ENCODE results near the gene OS9.
A peak's percentile ranks its signal among the peaks of the same experiment; 100 is the strongest.

OS9 gene

GRCh38 chr12:57734591-57734990 is 40.7 kb downstream of the OS9 start:
- Mint-ChIP-seq H3K27me3 (no peaks in the 10 kb centered on the region), H3K36me3 (ENCODE audit: low read depth) (peaks cover 27% of the 10 kb centered on the region), H3K4me1 (peaks cover 13% of the 10 kb centered on the region), H3K4me3 (no peak overlapping the region), H3K27ac (no peak overlapping the region), H3K9me3 (no peaks in the 10 kb centered on the region)
- DNase-seq (no peak), ATAC-seq (no peak)

GRCh38 chr12:57735198-57735855 is 41.4 kb downstream of the OS9 start:
- ATAC-seq, result no peak
- no peak overlapping the region for H3K27ac Mint-ChIP-seq
- DNase-seq, result no peak
- H3K9me3 Mint-ChIP-seq, result no peaks in the 10 kb centered on the region
- peaks cover 19% of the 10 kb centered on the region for H3K4me1 Mint-ChIP-seq
- H3K27me3 Mint-ChIP-seq, result no peaks in the 10 kb centered on the region
- peaks cover 23% of the 10 kb centered on the region for H3K36me3 Mint-ChIP-seq (ENCODE audit: low read depth)
- no peak overlapping the region for H3K4me3 Mint-ChIP-seq

- DNase-seq (no peak), ATAC-seq (no peak)
- no peaks in the 10 kb centered on the region for H3K27me3 Mint-ChIP-seq
- peak overlapping the region; percentile 0 for H3K27ac Mint-ChIP-seq
- peaks cover 21% of the 10 kb centered on the region for H3K36me3 Mint-ChIP-seq (ENCODE audit: low read depth)
- H3K9me3 Mint-ChIP-seq, result no peaks in the 10 kb centered on the region
- H3K4me3 Mint-ChIP-seq, result no peak overlapping the region
- peaks cover 27% of the 10 kb centered on the region for H3K4me1 Mint-ChIP-seq
These were observed 42.2 kb downstream of the OS9 start for GRCh38 chr12:57735952-57736740.

- DNase-seq, result no peak
- H3K4me1 Mint-ChIP-seq, result peaks cover 31% of the 10 kb centered on the region
- peak overlapping the region; percentile 0 for H3K27ac Mint-ChIP-seq
- H3K4me3 Mint-ChIP-seq, result no peak overlapping the region
- peaks cover 16% of the 10 kb centered on the region for H3K36me3 Mint-ChIP-seq (ENCODE audit: low read depth)
- no peaks in the 10 kb centered on the region for H3K27me3 Mint-ChIP-seq
- ATAC-seq, result no peak
- no peaks in the 10 kb centered on the region for H3K9me3 Mint-ChIP-seq
These were observed 43.0 kb downstream of the OS9 start for GRCh38 chr12:57736741-57737466.

GRCh38 chr12:57737467-57738460 is 43.8 kb downstream of the OS9 start:
- Mint-ChIP-seq H3K27ac (no peak overlapping the region), H3K27me3 (no peaks in the 10 kb centered on the region), H3K4me1 (peaks cover 38% of the 10 kb centered on the region), H3K36me3 (ENCODE audit: low read depth) (peaks cover 11% of the 10 kb centered on the region), H3K4me3 (no peak overlapping the region), H3K9me3 (no peaks in the 10 kb centered on the region)
- ATAC-seq (no peak), DNase-seq (no peak)

- peak within 1 kb of the TSS; percentile 15 for H3K27ac Mint-ChIP-seq
These were observed 44.8 kb downstream of the OS9 start, which contains the start of gene AGAP2 for GRCh38 chr12:57738661-57739237. Gene AGAP2, minus strand, starts transcription at chr12:57738742. Its CDS starts 496 bp downstream, at chr12:57738246.

GRCh38 chr12:57739387-57739786 is 45.5 kb downstream of the OS9 start:
- H3K27me3 Mint-ChIP-seq, result no peaks in the 10 kb centered on the region
- H3K4me3 Mint-ChIP-seq, result peak overlapping the region; percentile 9
- peaks cover 8% of the 10 kb centered on the region for H3K36me3 Mint-ChIP-seq (ENCODE audit: low read depth)
- peak overlapping the region; percentile 15 for H3K27ac Mint-ChIP-seq
- ATAC-seq (no peak), DNase-seq (no peak)
- H3K9me3 Mint-ChIP-seq, result no peaks in the 10 kb centered on the region
- H3K4me1 Mint-ChIP-seq, result peaks cover 45% of the 10 kb centered on the region

More at GRCh38 chr12:57738661-57739237, 44.8 kb downstream of the OS9 start, which contains the start of gene AGAP2:
- Mint-ChIP-seq H3K4me1 (peaks cover 38% of the 10 kb centered on the region), H3K9me3 (no peaks in the 10 kb centered on the region), H3K36me3 (ENCODE audit: low read depth) (peaks cover 10% of the 10 kb centered on the region), H3K27me3 (no peaks in the 10 kb centered on the region), H3K4me3 (peak within 1 kb of the TSS; percentile 9)
- ATAC-seq, result no peak
- no peak for DNase-seq

- Mint-ChIP-seq H3K27me3 (no peaks in the 10 kb centered on the region), H3K27ac (peak overlapping the region; percentile 15), H3K9me3 (no peaks in the 10 kb centered on the region), H3K4me3 (peak overlapping the region; percentile 96), H3K4me1 (peaks cover 50% of the 10 kb centered on the region), H3K36me3 (ENCODE audit: low read depth) (peaks cover 5% of the 10 kb centered on the region)
- ATAC-seq, result no peak
- DNase-seq, result no peak
These were observed 46.1 kb downstream of the OS9 start for GRCh38 chr12:57739914-57740538.

GRCh38 chr12:57740656-57741412 is 46.9 kb downstream of the OS9 start:
- peak overlapping the region; percentile 90 for H3K27ac Mint-ChIP-seq
- peaks cover 8% of the 10 kb centered on the region for H3K36me3 Mint-ChIP-seq (ENCODE audit: low read depth)
- peak; percentile 75 for DNase-seq
- no peaks in the 10 kb centered on the region for H3K27me3 Mint-ChIP-seq
- H3K4me1 Mint-ChIP-seq, result peaks cover 58% of the 10 kb centered on the region
- no peaks in the 10 kb centered on the region for H3K9me3 Mint-ChIP-seq
- ATAC-seq, result peak; percentile 68
- peak overlapping the region; percentile 96 for H3K4me3 Mint-ChIP-seq

- H3K36me3 Mint-ChIP-seq (ENCODE audit: low read depth), result peaks cover 12% of the 10 kb centered on the region
- H3K4me1 Mint-ChIP-seq, result peaks cover 63% of the 10 kb centered on the region
- no peaks in the 10 kb centered on the region for H3K9me3 Mint-ChIP-seq
- no peak for DNase-seq
- peak overlapping the region; percentile 90 for H3K27ac Mint-ChIP-seq
- ATAC-seq, result no peak
- peak overlapping the region; percentile 96 for H3K4me3 Mint-ChIP-seq
- no peaks in the 10 kb centered on the region for H3K27me3 Mint-ChIP-seq
These were observed 47.5 kb downstream of the OS9 start for GRCh38 chr12:57741413-57741789.

- peak; percentile 75 for ATAC-seq
- Mint-ChIP-seq H3K27me3 (no peaks in the 10 kb centered on the region), H3K36me3 (ENCODE audit: low read depth) (peaks cover 15% of the 10 kb centered on the region), H3K9me3 (no peaks in the 10 kb centered on the region), H3K4me1 (peaks cover 60% of the 10 kb centered on the region), H3K4me3 (peak overlapping the region; percentile 96), H3K27ac (peak overlapping the region; percentile 90)
- DNase-seq, result peak; percentile 78
These were observed 48.2 kb downstream of the OS9 start for GRCh38 chr12:57741844-57742738.

- DNase-seq, result no peak
- no peak for ATAC-seq
- no peaks in the 10 kb centered on the region for H3K27me3 Mint-ChIP-seq
- H3K27ac Mint-ChIP-seq, result no peak overlapping the region
- peak overlapping the region; percentile 89 for H3K4me3 Mint-ChIP-seq
- H3K36me3 Mint-ChIP-seq (ENCODE audit: low read depth), result peaks cover 26% of the 10 kb centered on the region
- H3K9me3 Mint-ChIP-seq, result no peaks in the 10 kb centered on the region
- peaks cover 64% of the 10 kb centered on the region for H3K4me1 Mint-ChIP-seq
These were observed 49.8 kb downstream of the OS9 start for GRCh38 chr12:57743769-57744168.
